HCT116 (cell line): ENCODE measurements around the gene DCD. TPM values are rescaled to one million over a fixed set of nuclear protein-coding genes. Genes with fewer than 3 reads are reported as not detected.

Experiments
- ATAC-seq: fragments of 200-7000 bp; cut with Tn5 transposase; 2 replicates; pipeline ENCODE4 v1.9.1; 2020; ENCODE audit warnings: mild to moderate bottlenecking, moderate library complexity
- BruUV-seq: library from RNA; stranded (reverse); fragments of 400-500 nt; replicated peaks from 2 replicates; lab custom pipeline; 2021; lab: Mats Ljungman, UMichigan
- CTCF ChIA-PET: fragments of 300-600 bp; sonication (Branson Sonifier 250); formaldehyde crosslinking; loops from one replicate; lab custom pipeline; 2021; ENCODE audit warnings: antibody characterized with exemption; lab: Charles Lee
- POLR2A ChIA-PET: fragments of 300-600, 350-600 bp; sonication (Branson Sonifier 250); formaldehyde crosslinking; loops from one replicate; lab custom pipeline; 2021; ENCODE audit warnings: antibody characterized with exemption; lab: Charles Lee
- RAD21 ChIA-PET, 2 experiments: fragments of 300-600 bp; sonication (Branson Sonifier 250); formaldehyde crosslinking; loops; one replicate each; lab custom pipeline; 2023; ENCODE audit warnings: low total read pairs in 2 of 2; ENCODE audit not compliant: uncharacterized antibody in 2 of 2, unreplicated experiment in 2 of 2, low non-redundant PET in 1 of 2; lab: Charles Lee
- DNase-seq: peaks from one replicate; pipeline ENCODE4 v3.0.0-alpha.2; 2010; ENCODE audit warnings: low read depth, low spot score
- H2AFZ ChIP-seq: fragments of 200-600 bp; shearing (Covaris generic), sonication (generic); 2 replicates; pipeline ENCODE4 v1.6.1; 2017; ENCODE audit warnings: low read depth, mixed run types, mixed read lengths, antibody characterized with exemption, low read length; ENCODE audit not compliant: poor library complexity, severe bottlenecking
- H3K27ac ChIP-seq: 2 replicates; pipeline ENCODE4 v1.5.1; 2012; ENCODE audit warnings: low read depth, low read length
- H3K27me3 ChIP-seq: fragments of 200-600 bp; sonication (generic); 2 replicates; pipeline ENCODE4 v1.6.1; 2016; ENCODE audit warnings: mixed run types, low read length, mixed read lengths; ENCODE audit not compliant: insufficient read depth
- H3K36me3 ChIP-seq, 2 experiments: fragments of 200-500 bp in 1 of 2; fragments of 200-600 bp in 1 of 2; sonication (Bioruptor generic) in 1 of 2; sonication (generic) in 1 of 2; 2 replicates each; pipeline versions ENCODE4 v1.5.1 to v1.6.1; 2014 to 2016; ENCODE audit warnings: low read length in 2 of 2, inconsistent platforms in 1 of 2, mixed read lengths in 1 of 2, mixed run types in 1 of 2; ENCODE audit not compliant: insufficient read depth in 2 of 2, control insufficient read depth in 1 of 2
- H3K4me1 ChIP-seq, 2 experiments: fragments of 200-600 bp in 1 of 2; sonication (generic) in 1 of 2; 2 replicates each; pipeline versions ENCODE4 v1.5.1 to v1.6.1; 2012 to 2017; ENCODE audit warnings: low read length in 2 of 2, inconsistent platforms in 1 of 2, mild to moderate bottlenecking in 1 of 2, mixed read lengths in 1 of 2, mixed run types in 1 of 2, moderate library complexity in 1 of 2; ENCODE audit not compliant: insufficient read depth in 2 of 2, control insufficient read depth in 1 of 2
- H3K4me2 ChIP-seq: fragments of 200-600 bp; sonication (generic); 2 replicates; pipeline ENCODE4 v1.6.1; 2017; ENCODE audit warnings: mixed run types, low read length, mixed read lengths
- H3K4me3 ChIP-seq, 2 experiments: fragments of 200-600 bp in 1 of 2; sonication (generic) in 1 of 2; replicated peaks in 1 of 2; 2 replicates each; pipeline ENCODE4 v1.5.1; 2011 to 2016; ENCODE audit warnings: low read length in 2 of 2, control low read depth in 1 of 2, low read depth in 1 of 2, mild to moderate bottlenecking in 1 of 2, mixed read lengths in 1 of 2, mixed run types in 1 of 2
- H3K79me2 ChIP-seq: fragments of 200-600 bp; sonication (generic); 2 replicates; pipeline ENCODE4 v1.6.1; 2017; ENCODE audit warnings: mild to moderate bottlenecking, mixed run types, low read length, moderate library complexity, mixed read lengths; ENCODE audit not compliant: insufficient read depth
- H3K9ac ChIP-seq: fragments of 200-600 bp; sonication (generic); 2 replicates; pipeline ENCODE4 v1.6.1; 2016; ENCODE audit warnings: low read length, mixed read lengths
- H3K9me2 ChIP-seq: fragments of 200-600 bp; sonication (generic), shearing (Covaris generic); 2 replicates; pipeline ENCODE4 v1.6.1; 2017; ENCODE audit warnings: mixed run types, mild to moderate bottlenecking, moderate library complexity; ENCODE audit not compliant: insufficient read depth
- H3K9me3 ChIP-seq, 2 experiments: fragments of 200-500 bp in 1 of 2; fragments of 200-600 bp in 1 of 2; sonication (Bioruptor generic) in 1 of 2; sonication (generic) in 1 of 2; 2 replicates each; pipeline ENCODE4 v1.6.1; 2014 to 2017; ENCODE audit warnings: low read length in 2 of 2, mixed read lengths in 2 of 2, inconsistent platforms in 1 of 2, low read depth in 1 of 2, mild to moderate bottlenecking in 1 of 2, mixed run types in 1 of 2, moderate library complexity in 1 of 2; ENCODE audit not compliant: control insufficient read depth in 1 of 2, insufficient read depth in 1 of 2
- H4K20me1 ChIP-seq: fragments of 200-600 bp; sonication (generic), shearing (Covaris generic); 2 replicates; pipeline ENCODE4 v1.6.1; 2017; ENCODE audit warnings: mixed run types, mild to moderate bottlenecking, moderate library complexity; ENCODE audit not compliant: insufficient read depth
- CBX3 ChIP-seq: IDR thresholded peaks from 2 replicates; pipeline ENCODE4 v1.6.1; 2012; ENCODE audit warnings: low read depth
- CEBPB ChIP-seq: IDR thresholded peaks from 2 replicates; pipeline ENCODE4 v1.6.1; 2012; ENCODE audit warnings: low read depth
- EGR1 ChIP-seq: IDR thresholded peaks from 2 replicates; pipeline ENCODE4 v1.6.1; 2012; ENCODE audit warnings: low read depth
- EZH2 ChIP-seq: fragments of 200-600 bp; sonication (generic); IDR thresholded peaks from 2 replicates; pipeline ENCODE4 v1.6.1; 2017; ENCODE audit warnings: antibody characterized with exemption, mixed run types
- FOSL1 ChIP-seq: IDR thresholded peaks from 2 replicates; pipeline ENCODE4 v1.6.1; 2012; ENCODE audit warnings: low read depth
- JUND ChIP-seq: IDR thresholded peaks from 2 replicates; pipeline ENCODE4 v1.6.1; 2012
- RAD21 ChIP-seq: IDR thresholded peaks from 2 replicates; pipeline ENCODE4 v1.6.1; 2012; ENCODE audit warnings: low read depth, mild to moderate bottlenecking
- SIN3A ChIP-seq: IDR thresholded peaks from 2 replicates; pipeline ENCODE4 v1.6.1; 2012; ENCODE audit warnings: low read depth
- SP1 ChIP-seq: IDR thresholded peaks from 2 replicates; pipeline ENCODE4 v1.6.1; 2012; ENCODE audit warnings: low read depth
- TCF7L2 ChIP-seq: IDR thresholded peaks from 2 replicates; pipeline ENCODE4 v1.7.0; 2011; ENCODE audit warnings: borderline replicate concordance, inconsistent platforms; ENCODE audit not compliant: insufficient read depth, insufficient read length; ENCODE audit errors: extremely low read depth
- intact Hi-C: fragments of 100-400 bp; cut with micrococcal nuclease; formaldehyde crosslinking; loops from 2 replicates; pipeline ENCODE4 v1.10.0; 2022
- total RNA-seq: library from RNA; stranded (reverse); gene quantifications from one replicate; pipeline ENCODE4 v1.2.1, GENCODE V29; 2021; ENCODE audit not compliant: unreplicated experiment
- TF ChIP-seq, protein P1 (sequence below): IDR thresholded peaks from 2 replicates; pipeline ENCODE4 v1.6.1; 2011; ENCODE audit warnings: mild to moderate bottlenecking, low read length, moderate library complexity; ENCODE audit not compliant: insufficient replicate concordance; ENCODE audit errors: extremely low read depth

Gene DCD
- total RNA-seq, 1 experiment from 2014 or later = not detected

DNA sequence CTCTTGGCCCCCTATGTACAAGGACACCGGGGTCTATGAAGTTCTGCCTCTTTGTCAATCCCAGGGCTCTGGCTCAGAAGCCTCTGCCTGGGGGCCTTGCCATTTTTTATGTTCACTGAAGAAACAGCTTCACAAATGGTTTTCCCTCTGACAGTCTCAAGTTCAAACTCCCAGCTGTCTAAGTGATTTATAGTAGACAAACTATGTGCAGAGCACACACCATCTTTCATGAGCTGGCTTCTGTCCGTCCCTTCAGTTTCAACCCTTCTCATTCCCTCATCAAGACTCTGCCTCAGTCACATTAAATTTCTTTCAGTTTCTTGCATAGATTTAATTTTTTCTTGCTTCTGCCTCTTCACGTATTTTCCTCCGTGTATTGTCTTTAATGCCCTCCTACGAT lies 2.7 kb upstream of the DCD start (continued):
- TF ChIP-seq, protein P1, sequence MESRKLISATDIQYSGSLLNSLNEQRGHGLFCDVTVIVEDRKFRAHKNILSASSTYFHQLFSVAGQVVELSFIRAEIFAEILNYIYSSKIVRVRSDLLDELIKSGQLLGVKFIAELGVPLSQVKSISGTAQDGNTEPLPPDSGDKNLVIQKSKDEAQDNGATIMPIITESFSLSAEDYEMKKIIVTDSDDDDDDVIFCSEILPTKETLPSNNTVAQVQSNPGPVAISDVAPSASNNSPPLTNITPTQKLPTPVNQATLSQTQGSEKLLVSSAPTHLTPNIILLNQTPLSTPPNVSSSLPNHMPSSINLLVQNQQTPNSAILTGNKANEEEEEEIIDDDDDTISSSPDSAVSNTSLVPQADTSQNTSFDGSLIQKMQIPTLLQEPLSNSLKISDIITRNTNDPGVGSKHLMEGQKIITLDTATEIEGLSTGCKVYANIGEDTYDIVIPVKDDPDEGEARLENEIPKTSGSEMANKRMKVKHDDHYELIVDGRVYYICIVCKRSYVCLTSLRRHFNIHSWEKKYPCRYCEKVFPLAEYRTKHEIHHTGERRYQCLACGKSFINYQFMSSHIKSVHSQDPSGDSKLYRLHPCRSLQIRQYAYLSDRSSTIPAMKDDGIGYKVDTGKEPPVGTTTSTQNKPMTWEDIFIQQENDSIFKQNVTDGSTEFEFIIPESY = no peak
- no peak for TF ChIP-seq EZH2
- TF ChIP-seq RAD21 = no peak
- TF ChIP-seq JUND = no peak
- TF ChIP-seq EGR1 = no peak
- TF ChIP-seq CEBPB = no peak
- TF ChIP-seq, all 23 proteins: peak for 0

DNA sequence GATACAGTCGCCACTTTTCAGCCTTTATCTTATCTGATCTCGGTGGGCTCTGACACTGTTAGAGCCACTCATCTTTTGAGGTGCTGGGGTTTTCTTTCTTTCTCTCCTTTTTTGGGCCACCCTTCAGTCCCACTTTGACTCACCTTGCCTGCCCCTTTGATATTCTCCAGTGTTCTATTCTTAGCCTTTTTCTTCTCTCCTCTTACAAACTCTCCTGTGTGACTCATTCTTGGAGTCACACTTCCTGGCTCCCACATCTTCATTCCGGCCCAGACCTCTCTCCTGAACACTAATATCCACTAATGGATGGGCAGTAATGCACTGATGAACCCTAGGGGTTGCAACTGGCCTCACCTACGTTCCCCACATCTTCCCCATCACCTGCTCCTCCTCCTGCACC lies 2.2 kb upstream of the DCD start:
- Histone ChIP-seq H3K9me3 (no peaks in the 10 kb centered on the region), H4K20me1 (no peaks in the 10 kb centered on the region), H2AFZ (peak overlapping the region; percentile 24), H3K36me3 (no peaks in the 10 kb centered on the region), H3K27me3 (peaks cover 12% of the 10 kb centered on the region; the same call in 1 of the 2 replicates), H3K4me3 (peak overlapping the region in 1 of 2 experiments; percentile 21; a peak in 2 of 4 replicates), H3K4me1 (peaks cover 10 to 22% of the 10 kb centered on the region in 2 experiments), H3K9me2 (no peaks in the 10 kb centered on the region), H3K27ac (no peak overlapping the region), H3K9ac (no peak overlapping the region), H3K4me2 (peak overlapping the region; percentile 67), H3K79me2 (no peaks in the 10 kb centered on the region)
- no peak for DNase-seq
- TF ChIP-seq TCF7L2 = peak; percentile 58
- TF ChIP-seq FOSL1 = peak; percentile 75
- peak; percentile 25; the same call in 1 of the 2 replicates for TF ChIP-seq CBX3
- no peak; the same call in 1 of the 2 replicates for TF ChIP-seq SIN3A
- peak; percentile 72 for TF ChIP-seq JUND
- peak; percentile 44 for TF ChIP-seq SP1
- CTCF ChIA-PET = interaction anchor here (1.4 to 2.2 kb wide), 2 partner anchors 8 to 10 kb away, joined by 3 to 13 read pairs; no protein-coding TSS in a partner anchor
- RAD21 ChIA-PET = no interaction called here
- intact Hi-C loops = no loop called here
- ATAC-seq = peak; percentile 78
- no TSS peak for BruUV-seq
- POLR2A ChIA-PET = no interaction called here
